Thoracic aorta (tissue), 2 donors: ENCODE measurements around the gene DGKH. TPM values are rescaled to one million over a fixed set of nuclear protein-coding genes. Genes with fewer than 3 reads are reported as not detected.
"Not testable (repeated sequence)": the region's sequence is repeated elsewhere in the genome, so short reads cannot be mapped to it uniquely, and the experiment has no call there.

Experiments used
- ATAC-seq: fragments of 150-250 bp; one replicate; pipeline ENCODE4 v1.8.0; 2017; ENCODE audit warnings: low read depth; ENCODE audit not compliant: insufficient number of reproducible peaks, low FRiP score
- DNase-seq: peaks from one replicate; pipeline ENCODE4 v3.0.0-alpha.2; 2020; ENCODE audit warnings: low spot score
- H3K27ac ChIP-seq, 2 donors: fragments of 200-600 bp; sonication (generic); 1 replicate in 1 of 2; 2 replicates in 1 of 2; pipeline ENCODE4 v1.5.1; 2016; ENCODE audit warnings: mild to moderate bottlenecking in 2 of 2, moderate library complexity in 2 of 2
- H3K27me3 ChIP-seq: fragments of 200-600 bp; sonication (generic); replicated peaks from 2 replicates; pipeline ENCODE4 v1.6.0; 2016; ENCODE audit warnings: mild to moderate bottlenecking; ENCODE audit not compliant: insufficient read depth
- H3K36me3 ChIP-seq: fragments of 200-600 bp; sonication (generic); one replicate; pipeline ENCODE4 v1.5.1; 2016
- H3K4me1 ChIP-seq, 2 donors: fragments of 200-600 bp; sonication (generic); 1 replicate in 1 of 2; 2 replicates in 1 of 2; pipeline versions ENCODE4 v1.5.1 to v1.6.0; 2016; ENCODE audit warnings: low read depth in 2 of 2, mild to moderate bottlenecking in 1 of 2; ENCODE audit not compliant: control insufficient read depth in 1 of 2
- H3K4me3 ChIP-seq: fragments of 200-600 bp; sonication (generic); 2 replicates; pipeline ENCODE4 v1.5.1; 2016; ENCODE audit warnings: mild to moderate bottlenecking
- H3K9me3 ChIP-seq: fragments of 200-600 bp; sonication (generic); 2 replicates; pipeline ENCODE4 v1.5.1; 2016
- CTCF ChIP-seq: fragments of 200-600 bp; sonication (generic); IDR thresholded peaks from one replicate; pipeline ENCODE4 v1.5.1; 2019; ENCODE audit warnings: antibody characterized with exemption
- total RNA-seq, 2 donors: library from RNA; depleted of rRNA; stranded (reverse); fragments of >200 nt; gene quantifications; one replicate each; pipeline versions ENCODE4 v1.1.0 to v1.2.3, GENCODE V29; 2016

DGKH gene
- total RNA-seq, 2 donors from 2014 or later = 18.3 to 37.8 TPM

- no peaks in the 10 kb centered on the region for H3K9me3 ChIP-seq
- no peak for ATAC-seq
- H3K27ac ChIP-seq = no peak overlapping the region
- H3K4me3 ChIP-seq = no peak overlapping the region
- no peaks in the 10 kb centered on the region for H3K27me3 ChIP-seq
- no peak for TF ChIP-seq CTCF
- DNase-seq = no peak
- peaks cover 0 to 6% of the 10 kb centered on the region in 2 donors for H3K4me1 ChIP-seq
- H3K36me3 ChIP-seq = no peaks in the 10 kb centered on the region
Observed at GRCh38 chr13:42127047-42127446, 78.6 kb downstream of the DGKH start.

GRCh38 chr13:42129033-42129432 is 80.6 kb downstream of the DGKH start:
- no peak for TF ChIP-seq CTCF
- Histone ChIP-seq H3K9me3 (no peaks in the 10 kb centered on the region), H3K4me1 (peaks cover 0 to 6% of the 10 kb centered on the region in 2 donors), H3K4me3 (no peak overlapping the region), H3K36me3 (no peaks in the 10 kb centered on the region), H3K27ac (no peak overlapping the region), H3K27me3 (no peaks in the 10 kb centered on the region)
- ATAC-seq = no peak
- DNase-seq = no peak

GRCh38 chr13:42136518-42136917 is 88.1 kb downstream of the DGKH start:
- H3K27ac ChIP-seq = no peak overlapping the region
- H3K9me3 ChIP-seq = no peaks in the 10 kb centered on the region
- ATAC-seq (no peak), DNase-seq (no peak)
- TF ChIP-seq CTCF = no peak
- H3K36me3 ChIP-seq = no peaks in the 10 kb centered on the region
- H3K4me3 ChIP-seq = no peak overlapping the region
- no peaks in the 10 kb centered on the region for H3K27me3 ChIP-seq
- peaks cover 0 to 8% of the 10 kb centered on the region in 2 donors for H3K4me1 ChIP-seq

GRCh38 chr13:42137856-42138537 is 89.5 kb downstream of the DGKH start:
- no peaks in the 10 kb centered on the region for H3K27me3 ChIP-seq
- H3K4me1 ChIP-seq = peaks cover 0 to 8% of the 10 kb centered on the region in 2 donors
- no peaks in the 10 kb centered on the region for H3K36me3 ChIP-seq
- DNase-seq (no peak), ATAC-seq (no peak)
- no peak for TF ChIP-seq CTCF
- no peak overlapping the region for H3K4me3 ChIP-seq
- no peaks in the 10 kb centered on the region for H3K9me3 ChIP-seq
- H3K27ac ChIP-seq = no peak overlapping the region

- ATAC-seq (no peak), DNase-seq (no peak)
- H3K27me3 ChIP-seq = no peaks in the 10 kb centered on the region
- peaks cover 0 to 8% of the 10 kb centered on the region in 2 donors for H3K4me1 ChIP-seq
- H3K36me3 ChIP-seq = no peaks in the 10 kb centered on the region
- no peak overlapping the region for H3K27ac ChIP-seq
- H3K9me3 ChIP-seq = no peaks in the 10 kb centered on the region
- no peak overlapping the region for H3K4me3 ChIP-seq
- TF ChIP-seq CTCF = no peak
Observed at GRCh38 chr13:42140494-42140893, 92.0 kb downstream of the DGKH start.

GRCh38 chr13:42141052-42141451 is 92.6 kb downstream of the DGKH start:
- H3K9me3 ChIP-seq, H3K4me1 ChIP-seq, H3K27ac ChIP-seq, H3K4me3 ChIP-seq, H3K36me3 ChIP-seq, H3K27me3 ChIP-seq, ATAC-seq, DNase-seq: not testable (repeated sequence)
